ENCODE measurements around the gene PTPRN2.
"Not testable (repeated sequence)": the region's sequence is repeated elsewhere in the genome, so short reads cannot be mapped to it uniquely, and the experiment has no call there.

Gene PTPRN2

DNA sequence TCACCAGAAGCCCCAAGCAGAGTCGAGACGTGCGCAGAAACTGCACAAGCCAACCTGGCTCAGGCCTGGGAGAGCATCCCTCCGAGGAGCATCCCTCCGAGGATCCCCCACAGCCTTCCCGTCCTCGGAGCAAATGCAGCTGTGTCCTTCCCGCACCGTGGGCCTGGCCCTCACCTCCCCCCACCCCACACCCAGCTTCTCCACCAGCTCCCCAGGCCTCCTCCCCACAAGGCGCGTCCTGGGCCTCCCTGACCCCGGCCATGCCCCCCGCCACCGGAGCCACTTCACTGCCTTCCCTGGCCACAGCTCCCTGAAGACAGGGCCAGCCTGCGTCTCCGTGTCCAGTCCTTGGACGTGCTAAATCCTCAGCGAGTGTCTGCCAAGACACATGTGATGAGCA, 60.6 kb downstream of the PTPRN2 start:
- Histone ChIP-seq H3K36me3 (ENCODE audit: control insufficient read depth in 2 of 2, insufficient read depth in 2 of 2, low read length in 2 of 2) (no peaks in the 10 kb centered on the region), H3K27me3 (ENCODE audit: control insufficient read depth in 2 of 2, insufficient read depth in 2 of 2, low read length in 2 of 2) (no peaks in the 10 kb centered on the region), H3K4me1 (ENCODE audit: control insufficient read depth in 2 of 2, insufficient read depth in 2 of 2, low read length in 2 of 2) (no peaks in the 10 kb centered on the region), H3K4me3 (ENCODE audit: low read length in 2 of 2) (no peak overlapping the region), H3K9ac (ENCODE audit: low read depth in 1 of 2, low read length in 2 of 2) (no peak overlapping the region), H3K9me3 (ENCODE audit: control insufficient read depth in 2 of 2, low read length in 2 of 2) (no peaks in the 10 kb centered on the region), H3K27ac (ENCODE audit: low read depth in 2 of 2, low read length in 2 of 2) (no peak overlapping the region)

DNA sequence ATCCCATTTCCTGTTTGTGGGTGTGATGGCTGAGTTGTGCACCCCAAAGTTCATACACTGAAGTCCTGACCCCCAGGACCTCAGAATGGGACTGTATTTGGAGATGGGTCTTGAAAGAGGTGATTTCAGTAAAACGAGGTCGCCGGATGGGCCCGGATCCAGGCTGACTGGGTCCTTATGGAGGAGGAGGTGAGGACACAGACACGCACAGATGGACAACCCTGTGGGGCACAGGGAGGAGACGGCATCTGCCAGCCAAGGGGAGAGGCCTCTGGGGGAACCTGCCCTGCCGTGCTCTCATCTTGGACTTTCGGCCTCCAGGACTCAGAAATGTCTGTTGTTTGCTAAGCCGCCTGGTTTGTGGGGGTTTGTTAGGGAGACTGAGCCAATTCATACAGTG, 61.1 kb downstream of the PTPRN2 start:
- Histone ChIP-seq H3K27ac (ENCODE audit: low read depth in 2 of 2, low read length in 2 of 2) (no peak overlapping the region), H3K27me3 (ENCODE audit: control insufficient read depth in 2 of 2, insufficient read depth in 2 of 2, low read length in 2 of 2) (no peaks in the 10 kb centered on the region)

DNA sequence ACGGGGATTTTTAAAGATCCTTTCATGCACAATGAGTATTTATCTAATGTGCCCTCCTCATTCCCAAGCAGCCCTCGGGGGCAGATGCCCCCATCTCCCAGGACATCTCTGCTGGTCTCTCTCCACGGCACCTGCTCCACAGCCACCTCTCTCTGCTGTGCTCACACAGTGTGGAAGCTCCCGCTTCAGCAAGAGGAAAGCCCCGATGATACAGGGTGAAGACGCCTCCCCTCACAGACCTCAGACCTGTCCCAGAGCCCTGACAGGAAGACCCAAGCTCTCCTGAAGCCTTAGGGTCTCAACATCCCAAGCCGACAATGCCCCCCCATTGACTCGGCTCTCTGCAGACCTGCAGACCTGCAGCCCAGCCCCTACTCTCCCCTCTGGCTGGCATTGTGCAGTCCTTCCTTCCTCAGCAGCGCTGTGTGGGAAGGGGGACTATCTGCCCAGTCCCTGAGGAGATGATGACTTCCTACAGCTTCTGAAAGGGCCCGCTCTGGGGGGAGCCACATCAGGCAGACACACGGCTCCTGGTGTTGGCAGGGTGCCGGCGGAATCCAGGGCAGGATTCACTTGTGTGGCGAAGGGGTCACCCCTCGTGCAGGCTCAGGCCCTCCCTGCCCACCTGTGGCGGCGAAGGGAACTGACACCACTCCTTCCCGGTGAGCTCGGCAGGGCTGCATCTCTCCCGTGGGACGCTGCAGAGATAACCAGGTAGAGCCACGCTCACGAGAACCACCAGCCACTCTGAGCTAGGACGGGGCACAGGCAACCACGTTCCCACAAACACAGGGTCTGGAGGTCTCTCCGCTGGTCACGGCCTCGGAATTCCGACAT, 61.8 kb downstream of the PTPRN2 start:
- no peak overlapping the region for H3K9ac ChIP-seq (ENCODE audit: low read depth in 1 of 2, low read length in 2 of 2)
- no peak overlapping the region for H3K4me3 ChIP-seq (ENCODE audit: low read length in 2 of 2)

More for the DNA sequence above, 61.1 kb downstream of the PTPRN2 start:
- Histone ChIP-seq H3K9me3 (ENCODE audit: control insufficient read depth in 2 of 2, low read length in 2 of 2) (no peaks in the 10 kb centered on the region), H3K9ac (ENCODE audit: low read depth in 1 of 2, low read length in 2 of 2) (no peak overlapping the region), H3K4me3 (ENCODE audit: low read length in 2 of 2) (no peak overlapping the region), H3K36me3 (ENCODE audit: control insufficient read depth in 2 of 2, insufficient read depth in 2 of 2, low read length in 2 of 2) (no peaks in the 10 kb centered on the region), H3K4me1 (ENCODE audit: control insufficient read depth in 2 of 2, insufficient read depth in 2 of 2, low read length in 2 of 2) (no peaks in the 10 kb centered on the region)

DNA sequence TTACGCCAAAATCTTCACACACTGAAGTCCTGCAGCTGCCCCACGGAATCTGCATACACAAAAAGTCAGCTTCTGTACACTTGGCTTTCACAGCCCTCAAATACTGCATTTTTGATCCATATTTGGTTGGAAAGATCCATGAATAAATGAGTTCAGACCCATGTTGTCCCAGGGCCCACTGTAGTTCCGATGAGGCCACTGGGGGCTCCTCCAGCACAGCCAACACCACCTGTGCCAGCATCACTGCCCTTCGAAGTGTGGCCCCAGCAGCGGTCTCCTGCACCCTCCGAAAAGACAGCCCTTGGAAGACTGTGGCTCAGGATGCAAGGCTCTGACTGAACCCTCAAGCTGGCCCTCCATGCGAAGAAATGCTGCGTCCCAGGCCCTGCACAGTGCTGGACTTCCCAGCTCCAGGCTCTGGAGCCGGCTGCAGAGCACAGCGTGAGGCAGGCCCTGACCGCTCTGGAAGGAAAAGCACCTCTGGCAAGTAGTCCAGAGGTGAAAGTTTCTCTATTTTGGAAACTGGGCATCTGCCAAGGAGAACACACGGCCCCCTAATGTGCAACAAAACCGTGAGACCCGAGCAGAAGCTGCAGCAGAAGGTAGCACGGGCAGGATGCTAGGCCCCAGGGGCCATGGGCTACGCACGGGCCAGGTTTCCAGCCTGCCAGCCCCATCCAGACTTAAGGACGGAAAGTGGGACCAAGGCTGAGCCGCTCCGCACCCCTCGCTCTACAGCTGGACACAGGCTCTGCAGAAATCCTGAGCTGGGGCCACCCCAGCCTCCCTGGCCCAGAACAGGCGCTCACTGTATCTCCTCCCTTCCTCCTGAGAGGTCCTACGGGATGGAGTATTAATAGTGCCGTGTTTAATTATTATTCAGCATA, 62.6 kb downstream of the PTPRN2 start:
- Histone ChIP-seq H3K27ac (ENCODE audit: low read depth in 2 of 2, low read length in 2 of 2) (no peak overlapping the region), H3K9me3 (ENCODE audit: control insufficient read depth in 2 of 2, low read length in 2 of 2) (no peaks in the 10 kb centered on the region), H3K27me3 (ENCODE audit: control insufficient read depth in 2 of 2, insufficient read depth in 2 of 2, low read length in 2 of 2) (no peaks in the 10 kb centered on the region), H3K36me3 (ENCODE audit: control insufficient read depth in 2 of 2, insufficient read depth in 2 of 2, low read length in 2 of 2) (no peaks in the 10 kb centered on the region), H3K4me1 (ENCODE audit: control insufficient read depth in 2 of 2, insufficient read depth in 2 of 2, low read length in 2 of 2) (no peaks in the 10 kb centered on the region), H3K9ac (ENCODE audit: low read depth in 1 of 2, low read length in 2 of 2) (no peak overlapping the region), H3K4me3 (ENCODE audit: low read length in 2 of 2) (no peak overlapping the region)

More for the DNA sequence above, 61.8 kb downstream of the PTPRN2 start:
- Histone ChIP-seq H3K4me1 (ENCODE audit: control insufficient read depth in 2 of 2, insufficient read depth in 2 of 2, low read length in 2 of 2) (no peaks in the 10 kb centered on the region), H3K27ac (ENCODE audit: low read depth in 2 of 2, low read length in 2 of 2) (no peak overlapping the region), H3K27me3 (ENCODE audit: control insufficient read depth in 2 of 2, insufficient read depth in 2 of 2, low read length in 2 of 2) (no peaks in the 10 kb centered on the region), H3K9me3 (ENCODE audit: control insufficient read depth in 2 of 2, low read length in 2 of 2) (no peaks in the 10 kb centered on the region), H3K36me3 (ENCODE audit: control insufficient read depth in 2 of 2, insufficient read depth in 2 of 2, low read length in 2 of 2) (no peaks in the 10 kb centered on the region)

DNA sequence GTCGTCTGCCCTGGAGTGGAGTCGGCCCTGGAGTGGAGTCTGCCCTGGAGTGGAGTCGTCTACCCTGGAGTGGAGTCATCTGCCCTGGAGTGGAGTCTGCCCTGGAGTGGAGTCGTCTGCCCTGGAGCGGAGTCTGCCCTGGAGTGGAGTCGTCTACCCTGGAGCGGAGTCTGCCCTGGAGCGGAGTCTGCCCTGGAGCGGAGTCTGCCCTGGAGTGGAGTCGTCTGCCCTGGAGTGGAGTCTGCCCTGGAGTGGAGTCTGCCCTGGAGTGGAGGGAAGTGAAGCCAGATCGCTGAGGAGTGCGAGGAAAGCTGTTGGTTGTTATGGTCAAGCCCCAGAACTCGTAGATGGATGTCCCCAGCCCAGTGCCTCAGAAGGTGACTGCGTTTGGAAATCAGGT, 63.3 kb downstream of the PTPRN2 start:
- not testable (repeated sequence) for H3K27ac ChIP-seq (ENCODE audit: low read depth in 2 of 2, low read length in 2 of 2); H3K9me3 ChIP-seq (ENCODE audit: control insufficient read depth in 2 of 2, low read length in 2 of 2); H3K9ac ChIP-seq (ENCODE audit: low read depth in 1 of 2, low read length in 2 of 2); H3K4me1 ChIP-seq (ENCODE audit: control insufficient read depth in 2 of 2, insufficient read depth in 2 of 2, low read length in 2 of 2); H3K4me3 ChIP-seq (ENCODE audit: low read length in 2 of 2); H3K36me3 ChIP-seq (ENCODE audit: control insufficient read depth in 2 of 2, insufficient read depth in 2 of 2, low read length in 2 of 2); H3K27me3 ChIP-seq (ENCODE audit: control insufficient read depth in 2 of 2, insufficient read depth in 2 of 2, low read length in 2 of 2)

DNA sequence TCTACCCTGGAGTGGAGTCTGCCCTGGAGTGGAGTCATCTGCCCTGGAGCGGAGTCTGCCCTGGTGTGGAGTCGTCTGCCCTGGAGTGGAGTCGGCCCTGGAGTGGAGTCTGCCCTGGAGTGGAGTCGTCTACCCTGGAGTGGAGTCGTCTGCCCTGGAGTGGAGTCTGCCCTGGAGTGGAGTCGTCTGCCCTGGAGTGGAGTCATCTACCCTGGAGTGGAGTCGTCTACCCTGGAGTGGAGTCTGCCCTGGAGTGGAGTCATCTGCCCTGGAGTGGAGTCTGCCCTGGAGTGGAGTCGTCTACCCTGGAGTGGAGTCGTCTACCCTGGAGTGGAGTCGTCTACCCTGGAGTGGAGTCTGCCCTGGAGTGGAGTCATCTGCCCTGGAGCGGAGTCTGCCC, 63.7 kb downstream of the PTPRN2 start:
- H3K4me1 ChIP-seq (ENCODE audit: control insufficient read depth in 2 of 2, insufficient read depth in 2 of 2, low read length in 2 of 2); H3K4me3 ChIP-seq (ENCODE audit: low read length in 2 of 2); H3K27me3 ChIP-seq (ENCODE audit: control insufficient read depth in 2 of 2, insufficient read depth in 2 of 2, low read length in 2 of 2); H3K27ac ChIP-seq (ENCODE audit: low read depth in 2 of 2, low read length in 2 of 2); H3K36me3 ChIP-seq (ENCODE audit: control insufficient read depth in 2 of 2, insufficient read depth in 2 of 2, low read length in 2 of 2); H3K9ac ChIP-seq (ENCODE audit: low read depth in 1 of 2, low read length in 2 of 2); H3K9me3 ChIP-seq (ENCODE audit: control insufficient read depth in 2 of 2, low read length in 2 of 2): not testable (repeated sequence)

DNA sequence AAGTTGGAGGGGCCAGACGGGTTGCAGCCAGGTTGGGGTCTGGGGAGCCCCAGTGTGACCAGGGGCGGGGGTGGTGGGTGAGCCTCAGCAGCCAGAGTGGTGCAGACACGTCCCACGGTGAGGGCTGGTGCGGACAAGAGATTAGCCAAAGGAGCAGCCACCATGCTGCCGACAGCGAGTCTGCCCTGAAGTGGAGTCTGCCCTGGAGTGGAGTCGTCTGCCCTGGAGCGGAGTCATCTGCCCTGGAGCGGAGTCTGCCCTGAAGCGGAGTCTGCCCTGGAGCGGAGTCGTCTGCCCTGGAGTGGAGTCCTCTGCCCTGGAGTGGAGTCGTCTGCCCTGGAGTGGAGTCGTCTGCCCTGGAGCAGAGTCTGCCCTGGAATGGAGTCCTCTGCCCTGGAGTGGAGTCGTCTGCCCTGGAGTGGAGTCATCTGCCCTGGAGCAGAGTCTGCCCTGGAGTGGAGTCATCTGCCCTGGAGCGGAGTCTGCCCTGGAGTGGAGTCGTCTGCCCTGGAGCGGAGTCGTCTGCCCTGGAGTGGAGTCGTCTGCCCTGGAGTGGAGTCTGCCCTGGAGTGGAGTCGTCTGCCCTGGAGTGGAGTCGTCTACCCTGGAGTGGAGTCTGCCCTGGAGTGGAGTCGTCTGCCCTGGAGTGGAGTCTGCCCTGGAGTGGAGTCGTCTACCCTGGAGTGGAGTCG, 64.3 kb downstream of the PTPRN2 start:
- not testable (repeated sequence) for H3K27ac ChIP-seq (ENCODE audit: low read depth in 2 of 2, low read length in 2 of 2); H3K9ac ChIP-seq (ENCODE audit: low read depth in 1 of 2, low read length in 2 of 2); H3K36me3 ChIP-seq (ENCODE audit: control insufficient read depth in 2 of 2, insufficient read depth in 2 of 2, low read length in 2 of 2); H3K4me3 ChIP-seq (ENCODE audit: low read length in 2 of 2); H3K27me3 ChIP-seq (ENCODE audit: control insufficient read depth in 2 of 2, insufficient read depth in 2 of 2, low read length in 2 of 2); H3K4me1 ChIP-seq (ENCODE audit: control insufficient read depth in 2 of 2, insufficient read depth in 2 of 2, low read length in 2 of 2); H3K9me3 ChIP-seq (ENCODE audit: control insufficient read depth in 2 of 2, low read length in 2 of 2)

DNA sequence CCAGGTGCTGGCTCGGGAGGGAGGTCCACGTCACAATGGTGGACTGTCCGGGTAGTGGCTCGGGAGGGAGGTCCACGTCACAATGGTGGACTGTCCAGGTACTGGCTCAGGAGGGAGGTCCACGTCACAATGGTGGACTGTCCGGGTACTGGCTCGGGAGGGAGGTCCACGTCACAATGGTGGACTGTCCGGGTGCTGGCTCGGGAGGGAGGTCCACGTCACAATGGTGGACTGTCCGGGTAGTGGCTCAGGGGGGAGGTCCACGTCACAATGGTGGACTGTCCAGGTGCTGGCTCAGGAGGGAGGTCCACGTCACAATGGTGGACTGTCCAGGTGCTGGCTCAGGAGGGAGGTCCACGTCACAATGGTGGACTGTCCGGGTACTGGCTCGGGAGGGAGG, 65.8 kb downstream of the PTPRN2 start:
- H3K9me3 ChIP-seq (ENCODE audit: control insufficient read depth in 2 of 2, low read length in 2 of 2); H3K4me3 ChIP-seq (ENCODE audit: low read length in 2 of 2); H3K36me3 ChIP-seq (ENCODE audit: control insufficient read depth in 2 of 2, insufficient read depth in 2 of 2, low read length in 2 of 2); H3K4me1 ChIP-seq (ENCODE audit: control insufficient read depth in 2 of 2, insufficient read depth in 2 of 2, low read length in 2 of 2); H3K27me3 ChIP-seq (ENCODE audit: control insufficient read depth in 2 of 2, insufficient read depth in 2 of 2, low read length in 2 of 2); H3K9ac ChIP-seq (ENCODE audit: low read depth in 1 of 2, low read length in 2 of 2); H3K27ac ChIP-seq (ENCODE audit: low read depth in 2 of 2, low read length in 2 of 2): not testable (repeated sequence)

DNA sequence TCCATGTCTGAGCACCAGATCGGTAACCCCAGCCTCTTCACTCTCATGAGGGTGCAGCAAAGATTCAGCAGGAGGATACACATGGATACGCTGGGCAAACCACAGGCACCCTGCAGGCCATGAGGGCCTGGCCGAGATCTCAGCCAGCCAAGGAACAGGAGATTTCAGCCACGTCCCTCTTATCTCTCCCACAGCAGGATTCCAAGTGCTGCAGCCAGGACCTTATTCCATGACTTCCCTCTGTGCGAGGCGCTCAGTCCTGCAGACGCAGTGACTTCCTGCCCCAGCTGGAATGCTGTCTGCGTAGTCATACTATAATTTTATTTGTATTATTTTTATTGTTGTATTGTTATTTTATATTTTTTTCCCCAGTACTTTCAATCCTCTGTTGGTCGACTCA, 66.8 kb downstream of the PTPRN2 start:
- Histone ChIP-seq H3K27me3 (ENCODE audit: control insufficient read depth in 2 of 2, insufficient read depth in 2 of 2, low read length in 2 of 2) (no peaks in the 10 kb centered on the region), H3K9ac (ENCODE audit: low read depth in 1 of 2, low read length in 2 of 2) (no peak overlapping the region), H3K4me1 (ENCODE audit: control insufficient read depth in 2 of 2, insufficient read depth in 2 of 2, low read length in 2 of 2) (no peaks in the 10 kb centered on the region), H3K36me3 (ENCODE audit: control insufficient read depth in 2 of 2, insufficient read depth in 2 of 2, low read length in 2 of 2) (no peaks in the 10 kb centered on the region), H3K4me3 (ENCODE audit: low read length in 2 of 2) (no peak overlapping the region), H3K9me3 (ENCODE audit: control insufficient read depth in 2 of 2, low read length in 2 of 2) (no peaks in the 10 kb centered on the region), H3K27ac (ENCODE audit: low read depth in 2 of 2, low read length in 2 of 2) (no peak overlapping the region)

DNA sequence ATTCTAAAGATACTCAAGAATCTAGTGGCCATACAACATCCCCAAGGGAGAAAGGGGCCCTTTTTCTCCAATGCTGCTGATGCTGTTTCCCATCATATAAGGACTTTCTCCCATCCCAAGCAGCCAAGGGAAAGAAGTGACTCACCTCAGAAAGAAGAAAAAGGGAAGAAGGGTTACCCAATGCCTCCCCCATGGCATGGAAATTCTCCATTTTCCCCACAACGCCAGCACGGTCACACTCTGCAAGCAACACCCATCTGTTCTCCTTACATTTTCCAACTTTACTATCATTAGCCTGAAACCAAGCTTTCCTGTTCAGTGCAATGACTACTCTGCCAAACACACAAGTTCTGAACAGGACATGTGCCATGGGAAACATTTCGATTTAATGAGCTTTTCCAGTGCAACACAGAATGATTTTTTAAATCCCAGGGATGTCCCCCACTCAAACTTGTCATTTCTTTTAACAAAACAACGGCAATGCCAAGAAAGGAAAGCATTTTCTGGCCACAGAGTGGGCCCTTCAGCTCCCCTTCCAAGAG, 67.9 kb downstream of the PTPRN2 start:
- Histone ChIP-seq H3K36me3 (ENCODE audit: control insufficient read depth in 2 of 2, insufficient read depth in 2 of 2, low read length in 2 of 2) (no peaks in the 10 kb centered on the region), H3K9me3 (ENCODE audit: control insufficient read depth in 2 of 2, low read length in 2 of 2) (no peaks in the 10 kb centered on the region), H3K4me3 (ENCODE audit: low read length in 2 of 2) (no peak overlapping the region), H3K4me1 (ENCODE audit: control insufficient read depth in 2 of 2, insufficient read depth in 2 of 2, low read length in 2 of 2) (no peaks in the 10 kb centered on the region), H3K27ac (ENCODE audit: low read depth in 2 of 2, low read length in 2 of 2) (no peak overlapping the region), H3K9ac (ENCODE audit: low read depth in 1 of 2, low read length in 2 of 2) (no peak overlapping the region), H3K27me3 (ENCODE audit: control insufficient read depth in 2 of 2, insufficient read depth in 2 of 2, low read length in 2 of 2) (no peaks in the 10 kb centered on the region)
